ENCODE results near the gene AFM.

- TF ChIP-seq EZH2phosphoT487 (IDR thresholded peaks at IDR 0.05; ENCODE audit: borderline replicate concordance, low read depth, low read length), result no peak
- TF ChIP-seq CTCF (conservative IDR thresholded peaks at IDR 0.05; ENCODE audit: low read length), result no peak
Observed at GRCh38 chr4:73443224-73443623, 38.3 kb upstream of the AFM start.
